GM23338 (cell line): ENCODE data around the gene TWIST2. TPM values are rescaled to one million over a fixed set of nuclear protein-coding genes. Genes with fewer than 3 reads are reported as not detected.
A peak's percentile ranks its signal among the peaks of the same experiment; 100 is the strongest.

Source experiments
- ATAC-seq: fragments of 200-7000 bp; cut with Tn5 transposase; 3 replicates; pipeline ENCODE4 v1.9.1; 2020
- DNase-seq: peaks from one replicate; pipeline ENCODE4 v3.0.0-alpha.2; 2015; ENCODE audit warnings: low spot score
- H2AFZ ChIP-seq: fragments of 200-600 bp; sonication (generic); 2 replicates; pipeline ENCODE4 v1.8.0; 2016; ENCODE audit warnings: antibody characterized with exemption, mild to moderate bottlenecking, moderate library complexity
- H3F3A ChIP-seq: fragments of 200-600 bp; sonication (generic); replicated peaks from 2 replicates; pipeline ENCODE4 v1.8.0; 2017; ENCODE audit warnings: antibody characterized with exemption, mixed run types, low read depth
- H3K27ac ChIP-seq: fragments of 200-600 bp; sonication (generic); 2 replicates; pipeline ENCODE4 v1.6.1; 2016; ENCODE audit warnings: low read depth
- H3K27me3 ChIP-seq: fragments of 200-600 bp; sonication (generic); 2 replicates; pipeline ENCODE4 v1.8.0; 2016; ENCODE audit warnings: mild to moderate bottlenecking, mixed run types, moderate library complexity; ENCODE audit not compliant: insufficient read depth
- H3K36me3 ChIP-seq: fragments of 200-600 bp; sonication (generic); 2 replicates; pipeline ENCODE4 v1.8.0; 2016; ENCODE audit warnings: mild to moderate bottlenecking; ENCODE audit not compliant: insufficient read depth
- H3K4me1 ChIP-seq: fragments of 200-600 bp; sonication (generic); 2 replicates; pipeline ENCODE4 v1.8.0; 2016; ENCODE audit warnings: mild to moderate bottlenecking, moderate library complexity; ENCODE audit not compliant: insufficient read depth
- H3K4me2 ChIP-seq: fragments of 200-600 bp; sonication (generic); 2 replicates; pipeline ENCODE4 v1.7.1; 2017; ENCODE audit warnings: mixed run types
- H3K4me3 ChIP-seq: fragments of 200-600 bp; sonication (generic); 2 replicates; pipeline ENCODE4 v1.6.1; 2016; ENCODE audit warnings: mixed run types
- H3K79me2 ChIP-seq: fragments of 200-600 bp; sonication (generic); replicated peaks from 2 replicates; pipeline ENCODE4 v1.8.0; 2017; ENCODE audit warnings: mild to moderate bottlenecking; ENCODE audit not compliant: insufficient read depth
- H3K9me2 ChIP-seq: fragments of 200-600 bp; sonication (generic); 2 replicates; pipeline ENCODE4 v1.8.0; 2017; ENCODE audit not compliant: insufficient read depth
- H4K20me1 ChIP-seq: fragments of 200-600 bp; sonication (generic); replicated peaks from 2 replicates; pipeline ENCODE4 v1.8.0; 2017; ENCODE audit warnings: mild to moderate bottlenecking; ENCODE audit not compliant: insufficient read depth
- H3K27ac Mint-ChIP-seq: 2 replicates; pipeline ENCODE4 v1.8.0; 2020; ENCODE audit warnings: inconsistent platforms, mild to moderate bottlenecking, moderate library complexity, mixed read lengths
- H3K27me3 Mint-ChIP-seq: 3 replicates; pipeline ENCODE4 v1.8.0; 2022; ENCODE audit warnings: low read depth, mild to moderate bottlenecking, moderate library complexity, mixed read lengths, inconsistent platforms; ENCODE audit not compliant: insufficient read depth, poor library complexity
- H3K36me3 Mint-ChIP-seq: 3 replicates; pipeline ENCODE4 v1.8.0; 2021; ENCODE audit warnings: low read depth, mild to moderate bottlenecking, inconsistent platforms, moderate library complexity, mixed read lengths
- H3K4me1 Mint-ChIP-seq: 3 replicates; pipeline ENCODE4 v1.8.0; 2020; ENCODE audit warnings: mild to moderate bottlenecking, inconsistent platforms, mixed read lengths
- H3K4me3 Mint-ChIP-seq: 3 replicates; pipeline ENCODE4 v1.8.0; 2021; ENCODE audit warnings: moderate library complexity, mild to moderate bottlenecking, inconsistent platforms, mixed read lengths
- H3K9me3 Mint-ChIP-seq: 3 replicates; pipeline ENCODE4 v1.8.0; 2020; ENCODE audit warnings: moderate library complexity, mild to moderate bottlenecking, inconsistent platforms, mixed read lengths
- CREB1 ChIP-seq: fragments of 250-450 bp; sonication (Bioruptor Pico); IDR thresholded peaks from 2 replicates; pipeline ENCODE4 v1.5.0; 2020; ENCODE audit warnings: low read depth, mild to moderate bottlenecking, moderate library complexity
- EZH2 ChIP-seq: fragments of 200-600 bp; sonication (generic); IDR thresholded peaks from one replicate; pipeline ENCODE4 v1.8.0; 2017; ENCODE audit warnings: antibody characterized with exemption, mild to moderate bottlenecking, low read depth; ENCODE audit not compliant: unreplicated experiment
- EZH2phosphoT487 ChIP-seq: fragments of 200-600 bp; sonication (generic); IDR thresholded peaks from one replicate; pipeline ENCODE4 v1.8.1; 2018; ENCODE audit warnings: antibody characterized with exemption; ENCODE audit not compliant: unreplicated experiment
- JUNB ChIP-seq: IDR thresholded peaks from one replicate; pipeline ENCODE4 v1.6.1; 2016; ENCODE audit warnings: antibody characterized with exemption; ENCODE audit not compliant: unreplicated experiment
- NANOG ChIP-seq: IDR thresholded peaks from 2 replicates; pipeline ENCODE4 v1.6.1; 2016; ENCODE audit warnings: antibody characterized with exemption, borderline replicate concordance
- POLR2AphosphoS5 ChIP-seq: IDR thresholded peaks from 2 replicates; pipeline ENCODE4 v1.6.1; 2016; ENCODE audit warnings: antibody characterized with exemption, low read depth
- REST ChIP-seq: IDR thresholded peaks from one replicate; pipeline ENCODE4 v1.6.1; 2018; ENCODE audit warnings: antibody characterized with exemption; ENCODE audit not compliant: unreplicated experiment
- STAT1 ChIP-seq: IDR thresholded peaks from one replicate; pipeline ENCODE4 v1.6.1; 2016; ENCODE audit warnings: antibody characterized with exemption; ENCODE audit not compliant: unreplicated experiment
- ZNF114 ChIP-seq: fragments of 250-450 bp; sonication (Bioruptor Pico); IDR thresholded peaks from 2 replicates; pipeline ENCODE4 v1.5.0; 2020; ENCODE audit warnings: mild to moderate bottlenecking, moderate library complexity
- ZNF331 ChIP-seq: fragments of 250-450 bp; sonication (Bioruptor Pico); IDR thresholded peaks from 2 replicates; pipeline ENCODE4 v1.5.0; 2020; ENCODE audit warnings: low read depth, mild to moderate bottlenecking, moderate library complexity
- polyA plus RNA-seq: library from polyadenylated mRNA; unstranded; fragments of >200 nt; fragmentation: Nextera tagmentation; extraction: Ambion mirVana; gene quantifications from 2 replicates; pipeline ENCODE4 v1.2.1, GENCODE V29; 2016
- total RNA-seq: library from RNA; depleted of rRNA; stranded (reverse); fragments of >200 nt; shearing (Covaris generic); gene quantifications from 2 replicates; pipeline ENCODE4 v1.2.3, GENCODE V29; 2014
- TF ChIP-seq, protein P1 (sequence below): IDR thresholded peaks from 2 replicates; pipeline ENCODE4 v1.6.1; 2016; ENCODE audit warnings: antibody characterized with exemption

TWIST2 gene
- total and polyA plus RNA-seq, 2 experiments from 2014 or later = 7.0 to 12.5 TPM

DNA sequence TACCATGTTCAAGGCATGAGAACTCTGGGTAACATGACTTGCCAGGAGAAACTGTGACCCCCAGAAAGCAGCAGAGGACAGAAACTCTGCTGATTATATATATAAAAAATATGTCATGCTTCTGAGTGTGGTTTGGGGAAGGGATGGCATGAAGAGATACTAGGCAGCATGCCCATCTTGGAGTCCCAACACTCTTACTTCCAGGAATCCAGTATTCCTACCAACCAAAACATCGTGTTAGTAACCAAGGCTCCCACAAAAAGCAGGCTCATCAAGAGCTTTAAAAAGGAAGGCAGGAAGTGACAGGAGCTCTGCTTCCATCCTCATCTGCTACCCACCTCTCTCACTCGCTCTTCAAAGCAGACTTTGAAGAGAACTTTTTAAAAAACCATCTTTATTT is 31.6 kb upstream of the TWIST2 start:
- Mint-ChIP-seq H3K4me3 (no peak overlapping the region), H3K9me3 (peaks cover 7% of the 10 kb centered on the region; the same call in 1 of the 3 replicates), H3K4me1 (peaks cover 16% of the 10 kb centered on the region), H3K27me3 (peaks cover 6% of the 10 kb centered on the region), H3K36me3 (no peaks in the 10 kb centered on the region), H3K27ac (no peak overlapping the region)
- TF ChIP-seq STAT1 = no peak
- no peak for TF ChIP-seq EZH2
- TF ChIP-seq POLR2AphosphoS5 = no peak
- TF ChIP-seq JUNB = no peak
- TF ChIP-seq, protein P1, sequence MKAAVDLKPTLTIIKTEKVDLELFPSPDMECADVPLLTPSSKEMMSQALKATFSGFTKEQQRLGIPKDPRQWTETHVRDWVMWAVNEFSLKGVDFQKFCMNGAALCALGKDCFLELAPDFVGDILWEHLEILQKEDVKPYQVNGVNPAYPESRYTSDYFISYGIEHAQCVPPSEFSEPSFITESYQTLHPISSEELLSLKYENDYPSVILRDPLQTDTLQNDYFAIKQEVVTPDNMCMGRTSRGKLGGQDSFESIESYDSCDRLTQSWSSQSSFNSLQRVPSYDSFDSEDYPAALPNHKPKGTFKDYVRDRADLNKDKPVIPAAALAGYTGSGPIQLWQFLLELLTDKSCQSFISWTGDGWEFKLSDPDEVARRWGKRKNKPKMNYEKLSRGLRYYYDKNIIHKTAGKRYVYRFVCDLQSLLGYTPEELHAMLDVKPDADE = no peak
- TF ChIP-seq CREB1 (CRISPR knock-in tag) = no peak
- no peak for TF ChIP-seq REST
- no peak for TF ChIP-seq ZNF114 (CRISPR knock-in tag)
- no peak for TF ChIP-seq NANOG
- Histone ChIP-seq H2AFZ (no peak overlapping the region), H3K79me2 (no peaks in the 10 kb centered on the region), H3F3A (no peaks in the 10 kb centered on the region), H3K4me2 (no peak overlapping the region), H3K27me3 (no peaks in the 10 kb centered on the region), H3K4me1 (peaks cover 8% of the 10 kb centered on the region; the same call in 1 of the 2 replicates), H3K4me3 (no peak overlapping the region), H3K27ac (no peak overlapping the region), H4K20me1 (no peaks in the 10 kb centered on the region), H3K36me3 (no peaks in the 10 kb centered on the region), H3K9me2 (no peaks in the 10 kb centered on the region)
- DNase-seq = no peak
- no peak for ATAC-seq

DNA sequence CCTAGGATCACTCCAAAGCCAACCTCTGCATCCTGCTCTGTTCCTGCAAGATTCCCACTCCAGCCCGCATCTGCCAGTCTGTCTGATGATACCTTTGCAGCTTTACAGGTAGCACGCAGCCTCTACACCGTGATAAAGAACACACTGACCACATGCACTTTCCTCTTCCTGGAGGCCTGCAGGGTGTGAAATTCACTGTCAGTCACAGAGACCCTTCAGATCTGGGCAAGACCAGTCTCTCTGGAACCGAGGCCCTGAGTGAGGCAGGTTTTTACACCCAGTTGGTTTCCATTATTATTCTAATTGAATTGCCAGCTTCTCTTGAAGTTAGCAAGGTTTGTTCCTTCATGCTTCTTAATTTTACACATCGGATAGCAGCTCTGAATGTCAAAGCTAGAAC is 30.5 kb upstream of the TWIST2 start:
- no peaks in the 10 kb centered on the region for H3K27me3 ChIP-seq
- DNase-seq = peak; percentile 2
- 0 out of 2 replicates have a peak overlapping the region, but pooled peaks have one; percentile 38 for H3K4me2 ChIP-seq
- no peaks in the 10 kb centered on the region for H3K79me2 ChIP-seq
- H3K9me3 Mint-ChIP-seq = peaks cover 11% of the 10 kb centered on the region; the same call in 2 of the 3 replicates
- peak overlapping the region; percentile 52; the same call in 1 of the 2 replicates for H2AFZ ChIP-seq
- H3K27ac ChIP-seq = no peak overlapping the region
- no peak overlapping the region for H3K4me3 ChIP-seq
- no peaks in the 10 kb centered on the region for H4K20me1 ChIP-seq
- H3F3A ChIP-seq = no peaks in the 10 kb centered on the region
- H3K4me3 Mint-ChIP-seq = no peak overlapping the region
- H3K36me3 Mint-ChIP-seq = no peaks in the 10 kb centered on the region
- no peak overlapping the region for H3K27ac Mint-ChIP-seq
- H3K36me3 ChIP-seq = no peaks in the 10 kb centered on the region
- peaks cover 8% of the 10 kb centered on the region; the same call in 1 of the 2 replicates for H3K4me1 ChIP-seq
- peaks cover 16% of the 10 kb centered on the region for H3K4me1 Mint-ChIP-seq
- ATAC-seq = peak; percentile 77
- peaks cover 6% of the 10 kb centered on the region for H3K27me3 Mint-ChIP-seq
- H3K9me2 ChIP-seq = no peaks in the 10 kb centered on the region
- TF ChIP-seq EZH2phosphoT487 (no peak), REST (no peak), NANOG (no peak), JUNB (no peak), ZNF331 (CRISPR knock-in tag) (no peak)
